ENCODE measurements around the gene FBXO40. TPM values are rescaled to one million over a fixed set of nuclear protein-coding genes. Genes with fewer than 3 reads are reported as not detected.
"Not testable (repeated sequence)": the region's sequence is repeated elsewhere in the genome, so short reads cannot be mapped to it uniquely, and the experiment has no call there.

Gene FBXO40
- total RNA-seq, 1 donor from 2014 or later, result not detected

GRCh38 chr3:121595765-121596406, 2.7 kb downstream of the FBXO40 start:
- no peaks in the 10 kb centered on the region for H3K36me3 Mint-ChIP-seq (ENCODE audit: low read depth, unreplicated experiment)
- no peak for DNase-seq (ENCODE audit: low spot score)
- H3K27ac Mint-ChIP-seq (ENCODE audit: unreplicated experiment), result no peak overlapping the region
- peaks cover 4% of the 10 kb centered on the region for H3K4me1 Mint-ChIP-seq (ENCODE audit: unreplicated experiment)
- H3K9me3 Mint-ChIP-seq (ENCODE audit: unreplicated experiment), result no peaks in the 10 kb centered on the region
- no peaks in the 10 kb centered on the region for H3K27me3 Mint-ChIP-seq (ENCODE audit: unreplicated experiment)
- TF ChIP-seq CTCF (IDR thresholded peaks at IDR 0.05; ENCODE audit: unreplicated experiment), result no peak
- H3K4me3 Mint-ChIP-seq (ENCODE audit: unreplicated experiment), result no peak overlapping the region

- Mint-ChIP-seq H3K36me3 (ENCODE audit: low read depth, unreplicated experiment) (no peaks in the 10 kb centered on the region), H3K27ac (ENCODE audit: unreplicated experiment) (no peak overlapping the region), H3K27me3 (ENCODE audit: unreplicated experiment) (no peaks in the 10 kb centered on the region), H3K9me3 (ENCODE audit: unreplicated experiment) (no peaks in the 10 kb centered on the region), H3K4me1 (ENCODE audit: unreplicated experiment) (peaks cover 13% of the 10 kb centered on the region), H3K4me3 (ENCODE audit: unreplicated experiment) (no peak overlapping the region)
- TF ChIP-seq CTCF (IDR thresholded peaks at IDR 0.05; ENCODE audit: unreplicated experiment), result no peak
- DNase-seq (ENCODE audit: low spot score), result no peak
These were observed 5.4 kb downstream of the FBXO40 start for GRCh38 chr3:121598564-121598963.

- not testable (repeated sequence) for H3K4me3 Mint-ChIP-seq (ENCODE audit: unreplicated experiment); H3K27me3 Mint-ChIP-seq (ENCODE audit: unreplicated experiment); H3K36me3 Mint-ChIP-seq (ENCODE audit: low read depth, unreplicated experiment); H3K27ac Mint-ChIP-seq (ENCODE audit: unreplicated experiment); H3K9me3 Mint-ChIP-seq (ENCODE audit: unreplicated experiment); DNase-seq (ENCODE audit: low spot score)
- H3K4me1 Mint-ChIP-seq (ENCODE audit: unreplicated experiment), result peaks cover 13% of the 10 kb centered on the region
These were observed 6.7 kb downstream of the FBXO40 start for GRCh38 chr3:121599900-121600299.

DNA sequence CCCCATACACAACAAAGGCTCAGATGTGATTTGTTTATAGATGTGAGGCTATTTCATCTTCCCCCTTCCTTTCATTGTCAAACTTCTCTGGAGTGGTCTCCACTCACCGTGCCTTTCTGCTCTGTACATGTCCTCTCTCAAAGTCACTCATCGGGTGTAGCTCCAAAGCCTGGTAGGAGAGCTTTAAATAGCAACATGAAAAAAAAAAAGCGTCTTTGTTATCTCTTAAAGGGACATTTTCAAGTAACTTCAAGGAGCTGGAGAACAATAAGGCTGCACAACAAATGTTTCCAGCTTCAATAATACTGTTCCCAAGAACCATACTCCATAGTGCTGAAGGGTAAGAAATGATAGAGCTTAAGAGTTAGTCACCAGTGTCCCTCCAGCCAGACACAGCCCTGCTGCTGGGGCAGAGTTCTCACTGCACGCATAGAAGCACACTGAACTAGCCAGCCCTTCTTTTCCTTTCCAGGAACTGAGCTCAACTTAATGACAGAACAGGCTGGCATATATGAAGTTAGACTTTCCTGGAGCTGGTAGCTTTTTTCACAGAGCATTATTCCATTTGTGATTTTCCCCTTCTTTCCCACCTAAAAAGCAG, 8.1 kb downstream of the FBXO40 start:
- Mint-ChIP-seq H3K36me3 (ENCODE audit: low read depth, unreplicated experiment) (no peaks in the 10 kb centered on the region), H3K27ac (ENCODE audit: unreplicated experiment) (no peak overlapping the region), H3K4me3 (ENCODE audit: unreplicated experiment) (no peak overlapping the region), H3K4me1 (ENCODE audit: unreplicated experiment) (peaks cover 13% of the 10 kb centered on the region), H3K9me3 (ENCODE audit: unreplicated experiment) (no peaks in the 10 kb centered on the region), H3K27me3 (ENCODE audit: unreplicated experiment) (no peaks in the 10 kb centered on the region)
- no peak for TF ChIP-seq CTCF (IDR thresholded peaks at IDR 0.05; ENCODE audit: unreplicated experiment)
- no peak for DNase-seq (ENCODE audit: low spot score)

DNA sequence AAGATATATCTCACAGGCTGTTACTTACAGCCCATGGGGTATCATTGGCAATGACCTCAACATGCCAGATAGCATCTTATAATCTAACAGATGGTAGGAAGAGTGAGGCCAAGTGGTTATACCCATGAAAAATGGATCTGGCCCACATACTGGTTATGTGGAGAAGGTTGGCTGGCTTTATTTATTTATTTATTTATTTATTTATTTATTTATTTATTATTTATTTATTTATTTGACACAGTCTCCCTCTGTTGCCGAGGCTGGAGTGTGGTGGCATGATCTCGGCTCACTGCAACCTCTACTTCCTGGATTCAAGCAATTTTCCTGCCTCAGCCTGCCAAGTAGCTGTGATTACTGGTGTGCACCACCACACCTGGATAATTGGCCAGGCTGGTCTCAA, 11.6 kb downstream of the FBXO40 start:
- Mint-ChIP-seq H3K27ac (ENCODE audit: unreplicated experiment) (no peak overlapping the region), H3K27me3 (ENCODE audit: unreplicated experiment) (no peaks in the 10 kb centered on the region), H3K36me3 (ENCODE audit: low read depth, unreplicated experiment) (no peaks in the 10 kb centered on the region), H3K9me3 (ENCODE audit: unreplicated experiment) (no peaks in the 10 kb centered on the region), H3K4me1 (ENCODE audit: unreplicated experiment) (peaks cover 13% of the 10 kb centered on the region), H3K4me3 (ENCODE audit: unreplicated experiment) (no peak overlapping the region)
- TF ChIP-seq CTCF (IDR thresholded peaks at IDR 0.05; ENCODE audit: unreplicated experiment), result no peak
- no peak for DNase-seq (ENCODE audit: low spot score)

Measured in endothelial cell (in vitro differentiated cells).